Subcutaneous abdominal adipose tissue (tissue), 5 donors: ENCODE results near the gene SIK2.

Experiments used
- H3K27ac ChIP-seq: one replicate; pipeline ENCODE4 v1.7.0; 2013; ENCODE audit warnings: low read depth, mild to moderate bottlenecking, inconsistent platforms, low read length, moderate library complexity
- H3K27me3 ChIP-seq, 5 donors: one replicate each; pipeline ENCODE4 v1.7.0; 2013; ENCODE audit warnings: low read length in 5 of 5, inconsistent platforms in 1 of 5; ENCODE audit not compliant: control insufficient read depth in 5 of 5, insufficient read depth in 4 of 5
- H3K36me3 ChIP-seq, 5 donors: one replicate each; pipeline ENCODE4 v1.7.0; 2013; ENCODE audit warnings: low read length in 5 of 5; ENCODE audit not compliant: control insufficient read depth in 5 of 5, insufficient read depth in 5 of 5
- H3K4me1 ChIP-seq, 5 donors: one replicate each; pipeline ENCODE4 v1.7.0; 2013; ENCODE audit warnings: low read length in 5 of 5, mild to moderate bottlenecking in 3 of 5, moderate library complexity in 1 of 5; ENCODE audit not compliant: control insufficient read depth in 5 of 5, insufficient read depth in 5 of 5
- H3K4me3 ChIP-seq, 5 donors: one replicate each; pipeline ENCODE4 v1.7.0; 2013; ENCODE audit warnings: low read length in 5 of 5, low read depth in 1 of 5
- H3K9ac ChIP-seq, 5 donors: one replicate each; pipeline ENCODE4 v1.7.0; 2013; ENCODE audit warnings: low read length in 5 of 5, mild to moderate bottlenecking in 4 of 5, moderate library complexity in 3 of 5
- H3K9me3 ChIP-seq, 5 donors: one replicate each; pipeline ENCODE4 v1.7.0; 2013; ENCODE audit warnings: low read length in 5 of 5; ENCODE audit not compliant: control insufficient read depth in 5 of 5
- donor health status: healthy.
- donor health status: healthy.
- donor health status: healthy.
- donor health status: healthy.
- donor health status: healthy.

Gene SIK2

GRCh38 chr11:111598148-111598547 lies 4.1 kb upstream of the SIK2 start:
- peak overlapping the region in 2 of 5 donors; percentile 16 to 33 for H3K4me3 ChIP-seq
- H3K9me3 ChIP-seq = no peaks in the 10 kb centered on the region
- peak overlapping the region in 1 of 5 donors; percentile 48 for H3K9ac ChIP-seq
- no peaks in the 10 kb centered on the region for H3K27me3 ChIP-seq
- no peaks in the 10 kb centered on the region for H3K36me3 ChIP-seq
- H3K4me1 ChIP-seq = peaks cover 5 to 24% (median 15%) of the 10 kb centered on the region in 5 donors
- peak overlapping the region; percentile 19 for H3K27ac ChIP-seq

GRCh38 chr11:111598559-111598958 lies 3.7 kb upstream of the SIK2 start:
- H3K4me1 ChIP-seq = peaks cover 5 to 27% (median 19%) of the 10 kb centered on the region in 5 donors

GRCh38 chr11:111601636-111601978 lies 642 bp upstream of the SIK2 start:
- H3K27ac ChIP-seq = peak overlapping the region; percentile 98
- peaks cover 5 to 35% (median 32%) of the 10 kb centered on the region in 5 donors for H3K4me1 ChIP-seq
- H3K4me3 ChIP-seq = peak overlapping the region; percentile 43 to 92 (median 54)
- no peaks in the 10 kb centered on the region for H3K9me3 ChIP-seq
- H3K36me3 ChIP-seq = no peaks in the 10 kb centered on the region
- H3K9ac ChIP-seq = peak overlapping the region; percentile 33 to 89 (median 78)
- H3K27me3 ChIP-seq = no peaks in the 10 kb centered on the region

More at GRCh38 chr11:111598559-111598958, 3.7 kb upstream of the SIK2 start:
- Histone ChIP-seq H3K27ac (peak overlapping the region; percentile 19), H3K9ac (no peak overlapping the region), H3K36me3 (no peaks in the 10 kb centered on the region), H3K4me3 (no peak overlapping the region), H3K27me3 (no peaks in the 10 kb centered on the region), H3K9me3 (no peaks in the 10 kb centered on the region)

GRCh38 chr11:111602865-111603610 lies 789 bp downstream of the SIK2 start:
- no peaks in the 10 kb centered on the region for H3K9me3 ChIP-seq
- H3K4me1 ChIP-seq = peaks cover 5 to 40% (median 29%) of the 10 kb centered on the region in 5 donors
- no peaks in the 10 kb centered on the region for H3K27me3 ChIP-seq
- peak overlapping the region; percentile 99 for H3K27ac ChIP-seq
- H3K4me3 ChIP-seq = peak overlapping the region; percentile 92 to 98 (median 95)
- H3K36me3 ChIP-seq = no peaks in the 10 kb centered on the region
- H3K9ac ChIP-seq = peak overlapping the region; percentile 94 to 99 (median 98)

- Histone ChIP-seq H3K4me3 (peak overlapping the region; percentile 92 to 98 (median 95)), H3K27ac (peak overlapping the region; percentile 99), H3K4me1 (peaks cover 5 to 43% (median 27%) of the 10 kb centered on the region in 5 donors), H3K9ac (peak overlapping the region; percentile 94 to 99 (median 98)), H3K9me3 (no peaks in the 10 kb centered on the region), H3K36me3 (peaks cover 0 to 2% (median 0%) of the 10 kb centered on the region in 5 donors), H3K27me3 (no peaks in the 10 kb centered on the region)
Observed at GRCh38 chr11:111603611-111604130, 1.4 kb downstream of the SIK2 start.

GRCh38 chr11:111604392-111605009 lies 2.3 kb downstream of the SIK2 start:
- Histone ChIP-seq H3K27ac (peak overlapping the region; percentile 99), H3K4me3 (peak overlapping the region; percentile 92 to 98 (median 95)), H3K9ac (peak overlapping the region; percentile 94 to 99 (median 98))

GRCh38 chr11:111605681-111606080 lies 3.4 kb downstream of the SIK2 start:
- H3K27ac ChIP-seq = peak overlapping the region; percentile 99
- H3K36me3 ChIP-seq = peaks cover 0 to 3% (median 0%) of the 10 kb centered on the region in 5 donors
- H3K9ac ChIP-seq = peak overlapping the region; percentile 30 to 99 (median 59)
- peak overlapping the region; percentile 92 to 98 (median 95) for H3K4me3 ChIP-seq
- no peaks in the 10 kb centered on the region for H3K9me3 ChIP-seq
- H3K4me1 ChIP-seq = peaks cover 5 to 49% (median 26%) of the 10 kb centered on the region in 5 donors
- H3K27me3 ChIP-seq = no peaks in the 10 kb centered on the region

More at GRCh38 chr11:111604392-111605009, 2.3 kb downstream of the SIK2 start:
- H3K4me1 ChIP-seq = peaks cover 5 to 42% (median 26%) of the 10 kb centered on the region in 5 donors
- peaks cover 0 to 3% (median 0%) of the 10 kb centered on the region in 5 donors for H3K36me3 ChIP-seq
- no peaks in the 10 kb centered on the region for H3K9me3 ChIP-seq
- no peaks in the 10 kb centered on the region for H3K27me3 ChIP-seq

- peak overlapping the region; percentile 99 for H3K27ac ChIP-seq
- H3K4me3 ChIP-seq = peak overlapping the region in 3 of 5 donors; percentile 15 to 34 (median 22)
- no peaks in the 10 kb centered on the region for H3K27me3 ChIP-seq
- peak overlapping the region in 2 of 5 donors; percentile 74 to 99 for H3K9ac ChIP-seq
- H3K4me1 ChIP-seq = peaks cover 0 to 51% (median 23%) of the 10 kb centered on the region in 5 donors
- peaks cover 0 to 3% (median 0%) of the 10 kb centered on the region in 5 donors for H3K36me3 ChIP-seq
- H3K9me3 ChIP-seq = no peaks in the 10 kb centered on the region
Observed at GRCh38 chr11:111606986-111607385, 4.7 kb downstream of the SIK2 start.

- H3K9ac ChIP-seq = peak overlapping the region in 1 of 5 donors; percentile 99
- H3K4me1 ChIP-seq = peaks cover 0 to 58% (median 29%) of the 10 kb centered on the region in 5 donors
- H3K36me3 ChIP-seq = peaks cover 0 to 3% (median 0%) of the 10 kb centered on the region in 5 donors
Observed at GRCh38 chr11:111607751-111608150, 5.5 kb downstream of the SIK2 start.

More at GRCh38 chr11:111607751-111608150, 5.5 kb downstream of the SIK2 start:
- no peaks in the 10 kb centered on the region for H3K9me3 ChIP-seq
- H3K27ac ChIP-seq = peak overlapping the region; percentile 99
- peak overlapping the region in 1 of 5 donors; percentile 41 for H3K4me3 ChIP-seq
- H3K27me3 ChIP-seq = no peaks in the 10 kb centered on the region
